Suppressor macrophage treated with lipopolysaccharide for 1 hour (primary cell): Measurements from ENCODE around the gene ISLR.

Experiments used
- DNase-seq, 3 donors: peaks; one replicate each; pipeline ENCODE4 v3.0.0-alpha.2; 2020 to 2022

The ISLR gene

DNA sequence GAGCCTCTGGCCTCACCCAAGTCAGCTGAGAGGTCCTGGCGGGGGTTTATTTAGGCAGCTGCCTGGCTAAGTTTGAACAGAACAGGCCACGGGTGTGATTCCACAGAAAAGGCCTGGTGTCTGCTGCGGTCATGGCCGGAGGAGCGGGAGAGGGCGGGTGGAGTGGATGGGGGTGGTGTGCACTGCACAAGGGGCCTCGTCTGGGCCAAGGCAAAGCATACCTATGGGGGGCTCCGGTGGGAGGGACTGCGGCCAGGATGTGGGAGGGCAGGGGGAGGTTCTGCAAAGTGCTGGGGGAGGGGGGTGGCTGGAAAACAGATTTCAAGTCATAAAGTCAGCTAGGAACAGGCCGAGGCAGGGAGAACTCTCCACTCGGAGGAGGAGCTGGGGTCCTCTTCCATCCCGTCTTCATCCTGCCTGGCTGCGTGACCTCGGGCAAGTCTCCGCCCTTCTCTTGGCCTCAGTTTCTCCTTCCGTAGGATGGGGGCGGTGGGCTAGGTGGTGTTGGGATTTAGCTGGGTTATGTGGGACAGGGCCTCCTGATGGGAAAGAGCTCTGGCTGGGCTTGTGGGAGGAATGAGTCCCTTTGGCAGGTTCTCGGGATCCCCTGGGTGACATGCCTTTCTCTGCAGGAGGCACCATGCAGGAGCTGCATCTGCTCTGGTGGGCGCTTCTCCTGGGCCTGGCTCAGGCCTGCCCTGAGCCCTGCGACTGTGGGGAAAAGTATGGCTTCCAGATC, 878 bp downstream of the ISLR start:
- DNase-seq: no peak

- no peak for DNase-seq
Observed at GRCh38 chr15:74174958-74175253, 1.4 kb downstream of the ISLR start.

DNA sequence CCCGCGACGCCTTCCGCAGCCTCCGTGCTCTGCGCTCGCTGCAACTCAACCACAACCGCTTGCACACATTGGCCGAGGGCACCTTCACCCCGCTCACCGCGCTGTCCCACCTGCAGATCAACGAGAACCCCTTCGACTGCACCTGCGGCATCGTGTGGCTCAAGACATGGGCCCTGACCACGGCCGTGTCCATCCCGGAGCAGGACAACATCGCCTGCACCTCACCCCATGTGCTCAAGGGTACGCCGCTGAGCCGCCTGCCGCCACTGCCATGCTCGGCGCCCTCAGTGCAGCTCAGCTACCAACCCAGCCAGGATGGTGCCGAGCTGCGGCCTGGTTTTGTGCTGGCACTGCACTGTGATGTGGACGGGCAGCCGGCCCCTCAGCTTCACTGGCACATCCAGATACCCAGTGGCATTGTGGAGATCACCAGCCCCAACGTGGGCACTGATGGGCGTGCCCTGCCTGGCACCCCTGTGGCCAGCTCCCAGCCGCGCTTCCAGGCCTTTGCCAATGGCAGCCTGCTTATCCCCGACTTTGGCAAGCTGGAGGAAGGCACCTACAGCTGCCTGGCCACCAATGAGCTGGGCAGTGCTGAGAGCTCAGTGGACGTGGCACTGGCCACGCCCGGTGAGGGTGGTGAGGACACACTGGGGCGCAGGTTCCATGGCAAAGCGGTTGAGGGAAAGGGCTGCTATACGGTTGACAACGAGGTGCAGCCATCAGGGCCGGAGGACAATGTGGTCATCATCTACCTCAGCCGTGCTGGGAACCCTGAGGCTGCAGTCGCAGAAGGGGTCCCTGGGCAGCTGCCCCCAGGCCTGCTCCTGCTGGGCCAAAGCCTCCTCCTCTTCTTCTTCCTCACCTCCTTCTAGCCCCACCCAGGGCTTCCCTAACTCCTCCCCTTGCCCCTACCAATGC, 2.0 kb downstream of the ISLR start:
- no peak for DNase-seq

DNA sequence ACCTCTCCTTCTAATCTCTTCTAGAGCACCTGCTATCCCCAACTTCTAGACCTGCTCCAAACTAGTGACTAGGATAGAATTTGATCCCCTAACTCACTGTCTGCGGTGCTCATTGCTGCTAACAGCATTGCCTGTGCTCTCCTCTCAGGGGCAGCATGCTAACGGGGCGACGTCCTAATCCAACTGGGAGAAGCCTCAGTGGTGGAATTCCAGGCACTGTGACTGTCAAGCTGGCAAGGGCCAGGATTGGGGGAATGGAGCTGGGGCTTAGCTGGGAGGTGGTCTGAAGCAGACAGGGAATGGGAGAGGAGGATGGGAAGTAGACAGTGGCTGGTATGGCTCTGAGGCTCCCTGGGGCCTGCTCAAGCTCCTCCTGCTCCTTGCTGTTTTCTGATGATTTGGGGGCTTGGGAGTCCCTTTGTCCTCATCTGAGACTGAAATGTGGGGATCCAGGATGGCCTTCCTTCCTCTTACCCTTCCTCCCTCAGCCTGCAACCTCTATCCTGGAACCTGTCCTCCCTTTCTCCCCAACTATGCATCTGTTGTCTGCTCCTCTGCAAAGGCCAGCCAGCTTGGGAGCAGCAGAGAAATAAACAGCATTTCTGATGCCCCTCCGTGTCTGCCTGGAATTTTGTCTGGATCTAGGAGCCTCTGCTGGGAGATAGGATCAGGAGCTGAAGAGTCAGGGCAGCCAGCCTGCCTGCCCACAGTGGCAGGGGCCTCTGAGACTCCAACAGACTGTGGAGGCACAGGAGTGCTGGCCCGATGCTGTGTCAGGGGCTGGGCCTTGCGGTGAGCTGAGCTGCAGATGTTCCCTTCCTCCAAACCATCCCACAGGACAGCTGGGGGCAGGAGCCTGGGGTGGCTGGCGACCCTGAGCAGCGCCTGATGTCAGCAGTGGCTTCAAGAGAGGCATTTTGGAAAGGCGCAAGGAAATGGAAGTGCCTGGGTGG, 3.0 kb downstream of the ISLR start:
- DNase-seq: no peak

GRCh38 chr15:74178326-74179100, 5.0 kb downstream of the ISLR start:
- DNase-seq: no peak

DNA sequence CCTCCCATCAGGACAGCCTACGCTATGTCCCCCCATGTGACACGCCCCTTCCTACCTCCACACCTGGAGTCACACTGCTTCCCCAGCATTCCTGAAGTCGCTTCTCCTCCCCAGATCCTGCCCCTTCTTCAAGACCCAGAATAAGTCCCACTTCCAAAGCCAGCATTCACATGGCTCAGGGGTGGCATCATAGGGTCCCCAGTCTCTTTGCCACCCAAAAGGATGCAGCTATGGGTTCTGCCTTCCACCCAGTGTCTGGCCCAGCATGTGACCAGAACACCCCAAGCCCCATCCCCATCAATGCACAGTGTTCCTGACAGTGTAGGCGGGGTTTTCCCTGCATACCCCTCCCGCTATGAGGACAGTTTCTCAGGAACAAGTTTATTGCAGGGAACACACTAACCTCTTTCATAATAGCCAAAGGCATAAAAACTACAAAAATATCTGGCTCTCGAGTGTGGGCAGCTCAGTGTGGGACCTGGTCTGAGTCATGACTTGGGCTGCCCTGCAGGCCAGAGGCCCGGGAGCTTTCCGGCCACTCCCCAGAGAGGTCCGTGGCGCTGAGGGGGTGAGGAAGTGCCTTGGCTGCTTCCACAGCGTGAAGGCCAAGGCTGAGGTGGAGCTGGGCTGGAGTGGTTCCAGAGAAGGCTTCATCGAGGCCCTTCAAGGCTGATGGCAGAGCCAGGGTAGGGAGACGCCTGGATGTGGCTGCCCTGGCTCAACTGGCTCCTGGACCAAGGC, 5.8 kb downstream of the ISLR start:
- DNase-seq: peak; percentile 47 to 73 (median 57)

- DNase-seq: no peak
Observed at GRCh38 chr15:74179983-74180880, 6.7 kb downstream of the ISLR start.

- no peak for DNase-seq
Observed at GRCh38 chr15:74180881-74181602, 7.5 kb downstream of the ISLR start.

DNA sequence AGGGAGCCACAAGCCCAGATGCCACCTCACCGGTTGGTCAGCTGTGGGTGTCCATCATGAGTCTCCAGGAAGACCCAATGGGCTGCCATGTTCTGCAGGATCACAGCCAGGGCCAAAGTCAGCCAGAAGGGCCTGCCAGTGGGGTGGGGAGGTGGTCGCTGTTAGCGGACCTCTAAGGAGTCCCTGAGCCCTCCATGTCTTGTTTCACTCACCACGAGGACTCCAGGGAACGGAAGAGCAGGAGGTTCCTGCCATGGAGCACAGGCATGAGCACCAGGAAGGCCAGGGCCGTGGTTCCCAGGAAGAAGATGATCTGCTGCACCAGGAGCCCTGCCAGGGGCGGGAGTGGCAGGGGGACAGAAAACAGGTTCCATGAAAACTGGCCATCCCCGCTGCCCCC, 8.6 kb downstream of the ISLR start:
- DNase-seq: no peak

GRCh38 chr15:74184582-74185091, 11.1 kb downstream of the ISLR start:
- no peak for DNase-seq

- DNase-seq: peak in 2 of 3 donors; percentile 17 to 37
Observed at GRCh38 chr15:74185710-74186348, 12.3 kb downstream of the ISLR start.

- no peak for DNase-seq
Observed at GRCh38 chr15:74188216-74188615, 14.7 kb downstream of the ISLR start.

DNA sequence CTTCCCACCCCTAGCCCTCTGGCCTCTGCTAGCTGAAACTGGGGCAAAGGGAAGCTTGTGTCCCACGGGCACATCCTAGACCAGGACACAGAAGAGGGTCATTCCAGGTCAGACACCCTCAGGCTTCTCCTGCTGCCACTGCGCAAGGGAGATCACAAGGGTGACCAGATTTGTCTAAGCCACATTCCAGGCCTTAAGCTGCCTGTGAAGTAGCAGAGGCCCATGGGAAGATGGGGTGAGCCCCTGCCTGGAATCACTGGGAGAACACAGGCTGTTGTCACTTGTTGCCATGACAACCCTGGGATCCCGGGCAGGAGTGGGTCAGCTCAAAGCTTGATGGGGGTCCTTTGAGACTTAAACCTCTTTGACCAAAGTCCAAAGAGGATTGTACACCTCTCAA, 18.3 kb downstream of the ISLR start:
- DNase-seq: no peak

- DNase-seq: no peak
Observed at GRCh38 chr15:74192751-74193150, 19.2 kb downstream of the ISLR start.

- DNase-seq: peak; percentile 15 to 51 (median 44)
Observed at GRCh38 chr15:74193299-74193718, 19.8 kb downstream of the ISLR start.

GRCh38 chr15:74193905-74194304, 20.4 kb downstream of the ISLR start:
- no peak for DNase-seq

- no peak for DNase-seq
Observed at GRCh38 chr15:74194572-74195559, 21.4 kb downstream of the ISLR start.

- peak; percentile 71 to 82 (median 78) for DNase-seq
Observed at GRCh38 chr15:74196175-74196574, 22.7 kb downstream of the ISLR start.
